Measurements from ENCODE around the gene VPS37C. TPM values are rescaled to one million over a fixed set of nuclear protein-coding genes. Genes with fewer than 3 reads are reported as not detected.

VPS37C gene
- total and polyA plus RNA-seq, 10 of the 15 experiments (the other 5 are each of a cell fraction or from before 2014, with no cell fraction given) = 0.39 to 16.5 (median 7.8) TPM

DNA sequence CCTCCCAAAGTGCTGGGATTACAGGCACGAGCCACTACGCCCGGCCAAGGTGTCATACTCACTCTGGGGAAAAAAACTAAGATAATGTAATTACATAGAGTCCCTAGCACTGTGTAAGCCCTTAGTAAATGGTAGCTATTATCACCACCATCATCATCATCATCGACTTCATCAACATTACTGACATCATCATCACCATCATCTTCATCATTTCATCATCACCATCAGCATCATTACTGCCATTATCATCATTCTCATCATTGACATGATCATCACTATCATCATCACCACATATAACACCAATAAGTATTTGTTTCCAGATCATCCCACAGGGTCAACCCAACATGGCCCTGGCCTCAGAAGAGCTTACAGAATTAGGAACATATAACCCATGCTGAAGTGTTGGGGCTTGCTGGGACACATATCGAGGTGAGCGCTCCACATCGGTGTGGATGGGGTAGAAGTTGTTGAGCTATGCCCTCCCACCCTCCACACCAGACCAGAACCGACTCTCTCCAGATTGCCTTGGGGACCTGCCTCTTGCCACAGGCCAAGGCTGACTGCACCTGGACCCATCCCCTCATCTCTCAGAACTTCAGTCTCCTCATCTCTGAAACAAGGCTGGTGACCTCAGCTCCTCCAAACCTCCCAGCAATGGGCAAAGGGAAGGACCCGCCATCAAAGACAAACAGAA, 73.7 kb downstream of the VPS37C start:
- WGBS (ENCODE audit: insufficient coverage, insufficient replicate concordance, low lambda C conversion rate, missing lambda C conversion rate) = 81% methylated on average over 9 of the region's 9 CpGs
- ChIA-PET CTCF (interaction anchor here (1.2 to 1.3 kb wide), 3 partner anchors 23 to 172 kb away, joined by 3 read pairs; no protein-coding TSS in a partner anchor), RAD21 (ENCODE audit: unreplicated experiment) (interaction anchor here (1.2 kb wide), 2 partner anchors 11 to 17 kb away, joined by 3 read pairs; no protein-coding TSS in a partner anchor), POLR2A (interaction anchor here (0.5 to 0.7 kb wide), 2 partner anchors 9 to 43 kb away, joined by 3 read pairs; no protein-coding TSS in a partner anchor), SMC1A (ENCODE audit: uncharacterized antibody, unreplicated experiment) (interaction anchor here (1.0 to 1.5 kb wide), 6 partner anchors 15 to 117 kb away, joined by 3 to 4 read pairs (median 3); no protein-coding TSS in a partner anchor)
- in situ Hi-C loops (cut with MboI) (no loop called here), intact Hi-C loops (cut with micrococcal nuclease; ENCODE audit: unreplicated experiment) (no loop called here)
- DNase-seq (ENCODE audit: low read depth, low spot score) (no peak), ATAC-seq (no peak), FAIRE-seq (no peak)
- Histone ChIP-seq H3K27ac (ENCODE audit: control insufficient read depth, insufficient read depth) (no peak overlapping the region), H3K79me2 (ENCODE audit: control insufficient read depth, insufficient read depth, low read length) (peaks cover 13% of the 10 kb centered on the region), H3K4me2 (ENCODE audit: control insufficient read depth, insufficient read depth) (no peak overlapping the region), H3K36me3 (ENCODE audit: control insufficient read depth in 2 of 2, insufficient read depth in 2 of 2, low read length in 1 of 2) (no peaks in the 10 kb centered on the region), H4K20me1 (ENCODE audit: control insufficient read depth, insufficient read depth) (no peaks in the 10 kb centered on the region), H3K9me3 (replicated peaks; ENCODE audit: control insufficient read depth, insufficient read depth, low read length) (no peaks in the 10 kb centered on the region; the same call in 2 of the 3 replicates), H3K27me3 (replicated peaks in 1 of 2; ENCODE audit: control insufficient read depth in 2 of 2, insufficient read depth in 2 of 2, low read length in 1 of 2) (no peaks in the 10 kb centered on the region), H3K4me1 (ENCODE audit: control insufficient read depth, insufficient read depth, low read length) (peaks cover 13% of the 10 kb centered on the region), H3K9ac (ENCODE audit: control insufficient read depth, insufficient read depth, low read length) (no peak overlapping the region), H2AFZ (ENCODE audit: control insufficient read depth, low read depth, low read length) (no peak overlapping the region), H3K4me3 (no peak overlapping the region)
- no peak for TF ChIP-seq SPI1 (IDR thresholded peaks at IDR 0.05; ENCODE audit: borderline replicate concordance, insufficient read depth, low read depth, low read length)
- 0 out of 2 replicates have a peak, but pooled peaks have one; percentile 36 for TF ChIP-seq CREB1 (IDR thresholded peaks at IDR 0.05; ENCODE audit: low read depth)
- TF ChIP-seq PRDM15 (CRISPR knock-in tag; IDR thresholded peaks at IDR 0.05) = no peak
- no peak for TF ChIP-seq KAT2A (conservative IDR thresholded peaks at IDR 0.05; ENCODE audit: control insufficient read depth, low read depth, low read length)
- BruUV-seq (replicated peaks) = TSS peak; percentile 11

Measured in GM12878 (cell line).